Testis (tissue), 2 donors: ENCODE measurements around the gene MYO1A.
A peak's percentile ranks its signal among the peaks of the same experiment; 100 is the strongest.

ENCODE experiments used
- POLR2A ChIP-seq: fragments of 450-650 bp; IDR thresholded peaks from one replicate; pipeline ENCODE4 v1.6.1; 2017; ENCODE audit warnings: antibody characterized with exemption, mild to moderate bottlenecking, moderate library complexity
- TF ChIP-seq, protein P1 (sequence below), 3 experiments: fragments of 450-650 bp in 2 of 3; fragments of 200-600 bp in 1 of 3; sonication (generic) in 1 of 3; IDR thresholded peaks; one replicate each; pipeline ENCODE4 v1.5.1; 2016 to 2019; ENCODE audit warnings: antibody characterized with exemption in 3 of 3, mild to moderate bottlenecking in 2 of 3, moderate library complexity in 1 of 3

DNA sequence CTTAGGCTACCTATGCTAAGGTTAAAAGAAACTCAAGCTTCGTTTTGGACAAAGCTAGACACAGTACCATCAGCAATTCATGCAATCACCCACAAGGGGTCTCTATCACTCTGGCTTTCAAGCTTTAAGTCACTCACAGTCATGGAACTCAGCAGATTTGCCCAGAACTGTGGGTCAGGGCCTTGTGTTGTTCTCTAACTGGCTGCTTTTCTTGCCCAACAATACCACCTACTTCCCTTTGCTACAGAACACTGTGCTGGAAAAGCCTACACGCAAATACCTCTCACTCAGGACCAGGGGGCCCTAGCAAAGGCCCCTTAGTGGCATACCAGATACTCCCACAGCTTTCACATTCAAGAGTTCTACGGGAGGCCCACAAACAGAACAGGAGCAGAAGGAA is 19.6 kb upstream of the MYO1A start:
- TF ChIP-seq, protein P1, sequence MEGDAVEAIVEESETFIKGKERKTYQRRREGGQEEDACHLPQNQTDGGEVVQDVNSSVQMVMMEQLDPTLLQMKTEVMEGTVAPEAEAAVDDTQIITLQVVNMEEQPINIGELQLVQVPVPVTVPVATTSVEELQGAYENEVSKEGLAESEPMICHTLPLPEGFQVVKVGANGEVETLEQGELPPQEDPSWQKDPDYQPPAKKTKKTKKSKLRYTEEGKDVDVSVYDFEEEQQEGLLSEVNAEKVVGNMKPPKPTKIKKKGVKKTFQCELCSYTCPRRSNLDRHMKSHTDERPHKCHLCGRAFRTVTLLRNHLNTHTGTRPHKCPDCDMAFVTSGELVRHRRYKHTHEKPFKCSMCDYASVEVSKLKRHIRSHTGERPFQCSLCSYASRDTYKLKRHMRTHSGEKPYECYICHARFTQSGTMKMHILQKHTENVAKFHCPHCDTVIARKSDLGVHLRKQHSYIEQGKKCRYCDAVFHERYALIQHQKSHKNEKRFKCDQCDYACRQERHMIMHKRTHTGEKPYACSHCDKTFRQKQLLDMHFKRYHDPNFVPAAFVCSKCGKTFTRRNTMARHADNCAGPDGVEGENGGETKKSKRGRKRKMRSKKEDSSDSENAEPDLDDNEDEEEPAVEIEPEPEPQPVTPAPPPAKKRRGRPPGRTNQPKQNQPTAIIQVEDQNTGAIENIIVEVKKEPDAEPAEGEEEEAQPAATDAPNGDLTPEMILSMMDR (IDR thresholded peaks at IDR 0.05): peak; percentile 72 to 83 (median 81)
- no peak for TF ChIP-seq POLR2A
